HuH-7 (cell line): ENCODE measurements around the gene ASB12.
"Not testable (repeated sequence)": the region's sequence is repeated elsewhere in the genome, so short reads cannot be mapped to it uniquely, and the experiment has no call there.

Experiments
- DNase-seq: peaks from one replicate; pipeline ENCODE4 v3.0.0; 2011; ENCODE audit warnings: low spot score

The ASB12 gene

GRCh38 chrX:64230123-64230970, at the start of gene ASB12:
Gene ASB12 (minus strand): TSS chrX:64230607. CDS start chrX:64225650, 4,957 bp downstream.
- DNase-seq = no peak

- no peak for DNase-seq
These were observed 34.9 kb upstream of the ASB12 start for GRCh38 chrX:64265265-64265664.

- no peak for DNase-seq
These were observed 1.3 kb downstream of the ASB12 start for GRCh38 chrX:64229154-64229553.

GRCh38 chrX:64218023-64218422, 12.4 kb downstream of the ASB12 start:
- DNase-seq = no peak

- not testable (repeated sequence) for DNase-seq
These were observed 16.4 kb downstream of the ASB12 start for GRCh38 chrX:64213989-64214388.

- no peak for DNase-seq
These were observed 23.7 kb downstream of the ASB12 start for GRCh38 chrX:64206556-64207162.

GRCh38 chrX:64205735-64206501, 24.5 kb downstream of the ASB12 start:
- no peak for DNase-seq

- DNase-seq = no peak
These were observed 25.0 kb downstream of the ASB12 start, which contains the start of gene AMER1 for GRCh38 chrX:64205441-64205734. Gene AMER1 (minus strand): TSS chrX:64205708. CDS start chrX:64193286, 12,422 bp downstream.

GRCh38 chrX:64204701-64205440, 25.5 kb downstream of the ASB12 start:
- no peak for DNase-seq

GRCh38 chrX:64204252-64204651, 26.2 kb downstream of the ASB12 start:
- DNase-seq = no peak

GRCh38 chrX:64202808-64203325, 27.5 kb downstream of the ASB12 start:
- no peak for DNase-seq

GRCh38 chrX:64198036-64198435, 32.4 kb downstream of the ASB12 start:
- DNase-seq = no peak

GRCh38 chrX:64196606-64197005, 33.8 kb downstream of the ASB12 start:
- no peak for DNase-seq

- DNase-seq = no peak
These were observed 34.5 kb downstream of the ASB12 start for GRCh38 chrX:64195862-64196261.

GRCh38 chrX:64192673-64193072, 37.7 kb downstream of the ASB12 start:
- DNase-seq = no peak

- no peak for DNase-seq
These were observed 38.4 kb downstream of the ASB12 start for GRCh38 chrX:64192040-64192439.

GRCh38 chrX:64191281-64192010, 39.0 kb downstream of the ASB12 start:
- DNase-seq = no peak

GRCh38 chrX:64190136-64190740, 40.2 kb downstream of the ASB12 start:
- DNase-seq = no peak

- DNase-seq = no peak
These were observed 41.5 kb downstream of the ASB12 start for GRCh38 chrX:64188901-64189300.

GRCh38 chrX:64187762-64188150, 42.7 kb downstream of the ASB12 start:
- DNase-seq = no peak
